ENCODE data around the gene PPARGC1A.

Gene PPARGC1A

GRCh38 chr4:23878246-23878891 lies 11.5 kb downstream of the PPARGC1A start:
- Histone ChIP-seq H3K27me3 (replicated peaks) (no peaks in the 10 kb centered on the region), H3K4me3 (ENCODE audit: low read depth, low read length) (no peak overlapping the region), H3K36me3 (replicated peaks) (no peaks in the 10 kb centered on the region), H3K27ac (no peak overlapping the region)
- in situ Hi-C loops (cut with HindIII; ENCODE audit: low pct_ligation_motif_present, low sequenced_read_pairs): no loop called here
- no peak for TF ChIP-seq CTCF (IDR thresholded peaks at IDR 0.05; ENCODE audit: low read depth, low read length, missing control alignments)
- DNase-seq: no peak

- no peaks in the 10 kb centered on the region for H3K27me3 ChIP-seq (replicated peaks)
- H3K27ac ChIP-seq: no peak overlapping the region
- no peak overlapping the region for H3K4me3 ChIP-seq (ENCODE audit: low read depth, low read length)
- in situ Hi-C loops (cut with HindIII; ENCODE audit: low pct_ligation_motif_present, low sequenced_read_pairs): no loop called here
- H3K36me3 ChIP-seq (replicated peaks): no peaks in the 10 kb centered on the region
- DNase-seq: peak; percentile 49
- no peak for TF ChIP-seq CTCF (IDR thresholded peaks at IDR 0.05; ENCODE audit: low read depth, low read length, missing control alignments)
Measured at GRCh38 chr4:23877758-23878229, 12.1 kb downstream of the PPARGC1A start.

GRCh38 chr4:23876418-23877089 lies 13.3 kb downstream of the PPARGC1A start:
- no peak overlapping the region for H3K27ac ChIP-seq
- TF ChIP-seq CTCF (IDR thresholded peaks at IDR 0.05; ENCODE audit: low read depth, low read length, missing control alignments): peak; percentile 4
- H3K27me3 ChIP-seq (replicated peaks): no peaks in the 10 kb centered on the region
- H3K4me3 ChIP-seq (ENCODE audit: low read depth, low read length): no peak overlapping the region
- DNase-seq: no peak
- in situ Hi-C loops (cut with HindIII; ENCODE audit: low pct_ligation_motif_present, low sequenced_read_pairs): no loop called here
- H3K36me3 ChIP-seq (replicated peaks): no peaks in the 10 kb centered on the region

- H3K36me3 ChIP-seq (replicated peaks): no peaks in the 10 kb centered on the region
- no peak for TF ChIP-seq CTCF (IDR thresholded peaks at IDR 0.05; ENCODE audit: low read depth, low read length, missing control alignments)
- in situ Hi-C loops (cut with HindIII; ENCODE audit: low pct_ligation_motif_present, low sequenced_read_pairs): no loop called here
Measured at GRCh38 chr4:23875317-23875716, 14.5 kb downstream of the PPARGC1A start.

GRCh38 chr4:23874536-23874901 lies 15.3 kb downstream of the PPARGC1A start:
- Histone ChIP-seq H3K27ac (no peak overlapping the region), H3K36me3 (replicated peaks) (no peaks in the 10 kb centered on the region), H3K27me3 (replicated peaks) (no peaks in the 10 kb centered on the region), H3K4me3 (ENCODE audit: low read depth, low read length) (no peak overlapping the region)
- DNase-seq: no peak
- TF ChIP-seq CTCF (IDR thresholded peaks at IDR 0.05; ENCODE audit: low read depth, low read length, missing control alignments): no peak
- in situ Hi-C loops (cut with HindIII; ENCODE audit: low pct_ligation_motif_present, low sequenced_read_pairs): no loop called here

More at GRCh38 chr4:23875317-23875716, 14.5 kb downstream of the PPARGC1A start:
- Histone ChIP-seq H3K4me3 (ENCODE audit: low read depth, low read length) (no peak overlapping the region), H3K27ac (no peak overlapping the region), H3K27me3 (replicated peaks) (no peaks in the 10 kb centered on the region)
- DNase-seq: no peak
